GM18517 (cell line): Measurements from ENCODE around the gene LEFTY1.
"Not testable (repeated sequence)": the region's sequence is repeated elsewhere in the genome, so short reads cannot be mapped to it uniquely, and the experiment has no call there.

Source experiments
- ATAC-seq: cut with Tn5 transposase; IDR thresholded peaks from one replicate; pipeline ENCODE4 v1.9.1; 2021; ENCODE audit warnings: mild to moderate bottlenecking, moderate library complexity; ENCODE audit not compliant: unreplicated experiment

LEFTY1 gene

DNA sequence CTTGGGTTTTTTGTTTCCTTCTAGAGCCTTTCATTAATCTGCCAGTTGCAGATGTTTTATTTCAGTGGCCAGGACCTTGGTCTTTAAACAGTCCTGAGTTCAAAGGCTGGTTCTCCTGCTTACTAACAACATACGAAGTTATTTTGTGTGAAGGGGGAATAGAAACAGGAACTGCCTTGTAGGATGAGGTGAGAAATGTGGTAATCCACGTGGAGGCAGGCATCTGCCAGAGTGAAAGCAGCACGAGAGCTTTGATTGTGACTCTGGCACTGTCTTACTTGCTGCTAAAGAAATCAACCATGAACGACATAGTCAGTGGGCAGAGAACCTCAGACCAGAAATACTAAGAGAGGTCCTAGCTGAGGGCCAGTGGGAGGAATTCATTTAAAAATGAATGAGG lies 37.1 kb downstream of the LEFTY1 start:
- ATAC-seq = peak; percentile 51

DNA sequence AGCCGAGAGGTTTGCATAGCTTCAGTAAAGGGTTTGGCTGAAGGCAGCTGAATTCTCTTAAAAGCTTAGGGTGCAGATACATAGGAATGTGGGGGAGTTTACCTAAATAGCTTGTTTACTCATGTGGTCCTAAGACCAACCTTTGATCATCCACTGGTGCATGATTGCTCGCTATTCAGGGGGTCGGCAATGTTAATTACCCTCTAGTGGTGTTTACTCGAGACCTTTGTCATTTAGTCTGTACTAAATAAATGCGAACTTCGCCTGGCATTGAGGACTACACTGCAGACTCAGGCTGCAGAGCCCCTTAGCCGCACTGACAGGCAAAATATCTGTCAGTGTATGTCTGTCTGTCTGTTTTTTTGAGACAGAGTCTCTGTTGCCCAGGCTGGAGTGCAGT lies 38.6 kb downstream of the LEFTY1 start:
- ATAC-seq = no peak

DNA sequence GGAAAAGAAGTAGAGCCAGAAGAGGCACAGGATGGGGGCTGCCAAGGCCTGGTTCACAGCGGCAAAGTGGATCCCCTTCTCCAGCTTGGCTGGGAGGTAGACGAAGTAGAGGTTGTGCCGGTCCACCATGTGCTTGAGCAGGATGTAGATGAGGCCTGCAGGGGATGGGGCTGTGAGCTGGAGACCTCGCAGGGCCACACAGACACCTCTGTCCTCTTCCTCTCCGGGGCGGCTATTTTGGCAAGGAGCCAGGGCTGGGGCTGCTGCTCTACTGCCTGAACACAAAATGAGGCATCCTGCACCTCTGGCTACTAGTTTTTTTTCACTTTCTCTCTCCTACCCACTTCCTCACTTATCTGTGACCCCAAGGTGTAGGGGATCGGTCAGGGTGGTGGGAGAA lies 39.0 kb downstream of the LEFTY1 start:
- no peak for ATAC-seq

DNA sequence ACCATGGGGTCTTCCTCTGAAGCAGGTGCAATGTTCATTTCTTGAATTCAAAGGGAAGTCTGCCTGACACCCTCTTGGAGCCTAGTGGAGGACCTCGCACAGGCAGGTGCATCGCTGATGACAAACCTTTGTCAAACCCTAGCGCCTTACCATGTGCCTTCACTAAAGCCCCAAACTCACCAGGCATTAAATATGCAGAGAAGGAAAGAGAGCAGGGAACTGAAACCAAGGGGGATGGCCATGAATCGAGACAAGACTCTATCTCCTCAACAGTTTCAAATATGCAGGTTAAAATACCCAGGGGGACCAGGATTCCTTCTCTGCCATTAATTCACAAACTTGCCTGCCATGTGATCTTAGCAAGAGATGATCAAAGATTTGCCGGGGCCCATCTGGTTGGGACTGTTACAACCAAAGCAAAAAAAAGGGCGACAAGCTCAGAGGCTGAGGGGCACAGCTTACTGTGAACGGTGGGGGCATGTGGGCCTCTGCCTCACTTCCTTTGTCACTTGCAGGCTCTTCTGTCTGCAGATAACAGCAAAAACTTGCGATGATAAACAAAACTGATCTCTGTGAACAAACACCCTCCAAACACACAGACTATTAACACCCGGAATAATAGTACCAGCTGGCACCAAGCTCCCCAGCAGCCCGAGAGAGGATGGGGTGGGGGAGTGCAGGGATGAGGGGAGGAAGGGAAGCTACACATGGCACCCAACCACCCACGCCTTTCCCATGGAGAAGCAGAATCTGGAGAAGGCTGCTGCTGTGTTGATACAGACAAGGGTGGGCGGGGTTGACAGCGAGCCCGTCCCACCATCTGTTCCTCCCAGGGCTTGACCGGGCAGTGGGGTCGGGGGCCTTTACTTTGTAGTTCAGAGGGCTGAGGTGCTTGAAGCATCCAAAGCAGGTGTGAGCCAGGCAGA lies 40.7 kb downstream of the LEFTY1 start:
- peak; percentile 59 for ATAC-seq

DNA sequence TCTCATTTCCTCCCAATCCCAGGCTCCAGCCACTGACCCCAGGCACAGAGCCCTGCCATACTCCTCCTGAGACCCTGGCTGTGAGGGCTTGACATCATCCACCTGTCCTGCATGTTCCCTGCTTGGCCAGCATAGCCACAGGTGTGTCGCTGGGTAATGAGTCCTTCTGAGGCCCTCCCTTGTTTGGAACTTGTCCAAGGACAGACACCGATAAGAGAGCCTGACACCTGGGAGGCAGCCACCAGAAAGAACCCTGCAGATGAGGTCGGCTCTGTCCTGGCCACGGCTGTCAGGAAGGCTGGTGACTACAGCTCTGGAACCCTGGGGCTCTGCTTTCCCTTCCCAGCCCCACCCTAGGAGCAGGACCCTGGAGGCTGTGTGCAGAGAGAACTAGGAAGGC lies 41.3 kb downstream of the LEFTY1 start:
- ATAC-seq = no peak

DNA sequence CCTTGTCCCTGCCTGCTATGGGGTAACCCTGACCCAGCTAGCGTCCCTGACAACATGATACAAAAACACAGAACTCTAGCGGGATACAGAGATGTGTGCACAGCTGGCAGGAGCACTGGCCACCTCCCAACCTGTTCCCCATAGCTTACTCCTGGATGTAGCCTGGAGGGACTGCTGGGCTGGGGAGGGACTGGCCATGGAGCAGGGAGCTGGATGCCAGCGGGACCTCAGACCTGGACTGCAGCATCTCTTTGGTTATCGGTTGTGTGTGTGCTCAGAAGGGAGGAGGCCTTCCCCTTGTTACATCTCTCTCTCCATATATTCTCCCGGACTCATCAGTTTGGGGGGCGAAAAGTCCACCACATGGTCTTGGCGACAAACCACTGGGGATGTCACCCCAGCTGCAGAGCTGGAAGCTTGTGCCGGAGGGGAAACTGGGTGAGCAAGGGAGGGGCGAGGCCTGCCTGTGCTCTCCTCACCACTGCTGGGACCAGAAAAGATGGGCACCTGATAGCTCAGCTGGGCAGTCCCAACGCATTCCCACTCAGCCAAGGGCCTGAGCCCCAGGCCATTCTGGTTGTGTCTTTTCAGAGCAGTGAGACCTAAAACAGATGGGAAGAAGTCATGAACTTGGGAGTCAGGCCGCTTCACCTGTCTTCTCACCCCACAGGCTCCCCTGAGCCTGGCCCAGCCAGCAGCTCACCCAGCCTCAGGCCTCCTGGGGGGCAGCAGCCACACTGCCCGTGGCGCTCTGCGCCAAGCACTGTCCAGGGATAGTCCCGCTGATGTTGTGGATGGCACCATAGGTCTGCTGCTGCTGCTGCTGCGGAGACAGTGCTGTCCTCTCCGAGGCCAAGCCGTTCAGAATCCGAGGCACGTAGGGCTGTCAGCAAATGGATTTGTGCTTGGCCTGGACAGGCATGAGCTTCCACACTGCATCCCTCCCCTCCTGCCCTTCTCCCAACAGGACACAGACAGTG lies 42.3 kb downstream of the LEFTY1 start:
- no peak for ATAC-seq

DNA sequence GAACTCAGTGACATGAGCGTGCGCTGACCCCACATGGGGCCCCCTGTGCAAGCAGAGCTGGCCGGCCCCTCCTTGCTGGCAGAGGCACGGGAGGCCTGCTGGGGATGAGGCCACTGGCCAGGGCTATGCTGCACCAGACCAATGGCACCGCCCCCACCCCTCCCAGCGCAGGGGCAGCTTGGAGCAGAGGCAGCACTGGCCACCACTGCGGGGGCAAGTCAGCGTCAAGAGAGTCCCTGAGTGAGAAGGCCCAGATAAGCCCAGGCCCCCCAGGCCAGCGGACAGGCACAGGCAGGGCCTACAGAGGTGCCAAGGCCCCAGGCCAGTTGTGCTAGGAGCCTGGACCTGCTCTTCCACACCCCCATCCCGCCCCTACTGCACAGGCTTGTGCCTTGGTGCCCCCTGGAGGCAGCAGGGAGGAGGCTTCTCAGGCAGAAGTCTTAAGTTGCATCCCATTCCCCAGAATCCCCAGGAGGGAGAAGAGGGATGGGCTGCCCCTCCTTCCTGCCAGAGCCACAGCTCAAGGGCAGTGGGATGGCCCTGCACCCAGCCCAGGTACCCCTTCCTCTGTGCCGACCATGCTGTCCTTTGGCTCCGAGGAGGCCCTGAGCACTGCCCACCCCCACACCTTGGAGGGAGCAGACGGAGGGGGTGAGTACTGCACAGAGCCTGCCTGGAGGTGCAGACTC lies 43.2 kb downstream of the LEFTY1 start:
- no peak for ATAC-seq

DNA sequence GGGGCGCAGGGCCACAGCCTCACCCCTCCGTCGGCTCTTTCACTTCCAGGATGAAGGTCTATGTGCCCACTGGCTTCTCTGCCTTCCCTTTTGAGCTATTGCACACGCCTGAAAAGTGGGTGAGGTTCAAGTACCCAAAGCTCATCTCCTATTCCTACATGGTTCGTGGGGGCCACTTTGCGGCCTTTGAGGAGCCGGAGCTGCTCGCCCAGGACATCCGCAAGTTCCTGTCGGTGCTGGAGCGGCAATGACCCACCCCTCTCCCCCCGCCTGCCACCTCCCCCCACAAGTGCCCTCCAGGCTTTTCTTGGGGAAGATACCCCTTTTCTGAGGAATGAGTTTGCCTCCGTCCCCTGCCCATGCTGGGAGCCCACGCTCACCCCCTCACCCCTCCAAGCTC lies 43.8 kb downstream of the LEFTY1 start:
- ATAC-seq = no peak

DNA sequence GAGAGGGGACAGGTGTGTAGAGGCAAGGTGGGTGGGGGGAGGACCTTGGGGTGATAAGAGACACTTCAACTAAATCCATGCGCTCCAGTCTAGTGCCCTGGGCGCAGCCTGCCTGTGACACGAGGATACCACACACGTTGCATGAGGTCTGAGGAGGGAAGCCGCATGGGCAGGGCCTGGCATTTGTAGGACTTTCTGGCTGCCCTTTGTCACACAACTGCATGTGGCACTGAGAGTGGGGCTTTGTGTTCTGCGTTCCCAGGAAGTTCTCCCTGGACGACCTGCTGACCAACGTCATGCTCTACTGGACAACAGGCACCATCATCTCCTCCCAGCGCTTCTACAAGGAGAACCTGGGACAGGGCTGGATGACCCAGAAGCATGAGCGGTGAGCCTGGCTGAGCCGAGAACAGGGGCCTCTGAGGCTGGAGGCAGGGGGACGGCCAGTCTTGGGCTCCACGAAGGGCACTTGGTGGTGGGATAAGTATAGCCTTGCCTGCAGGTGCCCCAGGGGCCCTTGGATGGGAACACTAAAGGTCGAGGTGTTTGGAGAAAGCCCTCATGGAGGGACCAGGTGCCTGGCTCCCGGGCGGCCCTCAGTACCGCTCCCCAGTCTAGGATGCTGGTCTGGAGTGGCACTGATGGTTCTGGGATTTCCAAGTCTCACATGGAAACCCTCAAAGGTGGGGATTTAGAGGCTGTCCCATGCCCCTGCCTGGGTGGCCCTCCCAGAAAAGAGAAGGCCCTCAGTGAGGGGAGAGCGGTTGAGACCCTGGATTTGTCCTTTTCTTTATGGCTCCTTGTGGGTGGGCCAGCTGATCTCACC lies 44.5 kb downstream of the LEFTY1 start:
- no peak for ATAC-seq

DNA sequence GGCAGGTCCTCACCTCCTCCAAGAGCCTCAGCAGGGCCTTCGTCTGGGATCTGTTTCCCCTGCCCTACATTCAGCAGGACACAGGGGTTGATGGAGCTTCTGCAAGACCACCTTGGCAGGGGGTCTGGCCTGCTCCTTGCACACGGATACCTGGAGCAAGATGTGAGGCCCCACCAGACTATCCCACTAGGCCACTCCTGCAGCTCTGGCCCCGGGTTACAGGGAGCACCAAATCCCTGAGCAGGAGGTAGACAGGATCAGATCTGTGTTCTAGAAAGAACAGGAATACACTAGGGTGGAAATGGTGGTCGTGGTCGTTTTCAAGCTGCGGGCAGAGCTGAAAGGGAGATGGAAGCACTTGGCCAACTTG lies 45.5 kb downstream of the LEFTY1 start:
- no peak for ATAC-seq

DNA sequence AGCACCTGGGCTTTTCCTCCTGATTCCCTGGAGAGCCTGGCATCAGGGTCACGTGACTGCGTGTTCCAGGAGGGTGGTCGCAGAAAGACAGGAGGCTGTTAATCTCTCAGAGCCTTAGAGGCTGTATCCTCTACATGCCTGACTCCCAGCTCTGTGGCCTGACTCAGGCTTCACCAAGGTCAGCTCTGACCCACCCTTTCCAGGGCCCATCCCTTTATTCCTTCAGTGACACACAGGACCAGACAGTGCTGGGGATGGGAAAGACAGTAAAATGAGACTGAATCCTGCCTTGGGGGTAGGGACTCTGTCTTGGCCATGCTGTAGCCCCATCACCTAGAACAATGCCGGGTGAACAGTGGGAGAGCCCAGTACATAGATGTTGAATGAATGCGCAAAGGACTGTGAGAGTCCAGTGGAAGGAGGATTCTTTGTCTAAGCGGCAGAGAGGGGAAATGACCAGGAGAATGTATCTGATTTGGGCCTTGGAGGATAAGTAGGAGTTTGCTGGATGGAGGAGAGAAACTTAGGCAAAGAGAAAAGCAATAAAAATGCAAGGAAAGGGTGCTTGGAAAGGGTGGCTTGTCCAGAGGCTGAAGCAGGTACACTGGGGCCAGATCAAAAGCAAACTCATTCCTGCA lies 46.0 kb downstream of the LEFTY1 start:
- ATAC-seq = no peak

DNA sequence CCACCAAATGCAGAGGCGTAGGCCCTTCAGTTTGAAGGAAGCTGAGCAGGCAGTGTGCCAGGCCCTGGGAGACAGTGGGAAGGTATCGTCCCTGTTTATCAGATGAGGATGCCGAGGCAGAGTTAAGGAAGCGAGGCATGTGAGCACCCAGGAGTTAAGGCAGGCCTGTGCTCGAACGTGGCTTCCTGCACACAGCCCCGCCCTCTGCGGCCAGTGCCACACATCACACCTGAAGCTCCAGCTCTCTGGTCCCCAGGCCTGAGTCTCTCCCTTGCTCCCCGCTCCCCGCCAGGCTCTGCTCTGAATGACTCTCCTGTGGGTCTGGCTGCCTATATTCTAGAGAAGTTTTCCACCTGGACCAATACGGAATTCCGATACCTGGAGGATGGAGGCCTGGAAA lies 46.9 kb downstream of the LEFTY1 start:
- ATAC-seq = no peak

DNA sequence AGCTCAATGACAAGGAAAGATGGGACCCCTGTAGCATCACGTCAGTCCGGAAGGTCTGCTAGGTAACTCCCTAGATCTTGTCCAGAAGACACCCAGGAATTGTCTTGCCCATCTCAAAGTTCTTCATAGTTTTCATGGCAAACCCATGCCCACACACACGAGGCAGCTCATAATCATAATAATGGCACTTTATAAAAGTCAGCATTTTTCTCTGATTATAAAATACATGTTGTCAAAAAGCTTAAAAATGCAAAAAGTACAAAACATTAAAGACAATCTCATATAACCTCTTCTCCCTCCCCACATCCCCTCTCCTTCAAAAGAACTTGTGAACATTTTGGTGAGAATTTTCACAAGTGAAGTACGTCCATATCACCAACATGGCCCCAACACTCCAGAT lies 48.2 kb downstream of the LEFTY1 start:
- no peak for ATAC-seq

DNA sequence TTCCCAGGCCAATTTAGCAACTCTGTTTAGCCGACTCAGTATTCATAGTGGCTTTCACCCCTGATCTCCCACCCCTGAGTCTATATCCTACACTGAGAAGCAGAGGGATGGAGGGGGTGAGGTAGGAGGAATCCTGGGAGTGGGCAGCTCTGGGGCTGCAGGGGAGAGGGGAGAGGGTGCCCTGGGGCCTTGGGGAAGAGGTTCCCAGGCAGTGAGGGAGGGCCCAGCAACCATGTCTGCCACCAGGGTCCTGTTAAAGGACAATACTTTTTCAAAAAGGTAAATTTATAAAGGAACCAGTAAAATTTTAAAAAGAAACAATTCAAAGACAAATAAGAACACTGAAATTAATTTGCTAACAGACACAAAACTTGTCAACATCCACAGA lies 48.7 kb downstream of the LEFTY1 start:
- no peak for ATAC-seq

DNA sequence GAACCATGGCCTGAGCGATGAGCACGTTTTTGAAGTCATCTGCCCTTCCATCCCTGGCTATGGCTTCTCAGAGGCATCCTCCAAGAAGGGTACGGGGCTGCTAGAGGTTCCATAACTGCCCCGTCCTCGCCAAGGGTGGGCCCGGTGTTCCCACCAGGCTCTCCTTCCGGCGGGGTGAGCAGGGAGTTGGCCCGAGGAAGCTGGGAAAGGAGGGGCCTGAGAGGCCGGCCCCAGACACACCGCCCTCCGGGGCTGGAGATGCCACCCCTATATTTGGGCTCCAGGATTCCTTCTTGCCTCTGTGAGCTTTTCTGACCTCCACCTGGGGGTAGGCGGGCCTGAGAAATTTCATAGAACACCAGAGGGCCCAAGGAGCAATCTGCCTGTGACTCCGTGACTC lies 50.2 kb downstream of the LEFTY1 start:
- no peak for ATAC-seq

DNA sequence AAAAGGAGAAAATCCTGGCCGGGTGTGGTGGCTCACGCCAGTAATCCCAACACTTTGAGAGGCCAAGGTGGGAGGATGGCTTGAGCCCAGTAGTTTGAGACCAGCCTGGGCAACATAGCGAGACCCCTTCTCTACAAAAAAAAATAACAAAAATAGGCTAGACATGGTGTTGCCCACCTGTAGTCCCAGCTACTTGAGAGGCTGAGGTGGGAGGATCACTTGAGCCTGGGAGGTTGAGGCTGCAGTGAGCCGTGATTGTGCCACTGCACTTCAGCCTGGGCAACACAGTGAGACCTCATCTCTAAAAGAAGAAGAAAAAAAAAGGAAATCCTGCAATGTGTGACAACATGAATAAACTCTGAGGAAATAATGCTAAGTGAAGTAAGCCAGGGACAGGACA lies 52.6 kb downstream of the LEFTY1 start:
- not testable (repeated sequence) for ATAC-seq
